WTC11 (cell line): ENCODE data around the gene CLCN4. TPM values are rescaled to one million over a fixed set of nuclear protein-coding genes. Genes with fewer than 3 reads are reported as not detected.

Experiments
- ATAC-seq: fragments of 200-7000 bp; cut with Tn5 transposase; 2 replicates; pipeline ENCODE4 v1.10.0; 2021; ENCODE audit warnings: mild to moderate bottlenecking, moderate library complexity
- CTCF ChIA-PET: fragments of 300-600 bp; sonication (Branson Sonifier 250); formaldehyde crosslinking; loops from one replicate; lab custom pipeline; 2021; ENCODE audit warnings: antibody characterized with exemption; lab: Charles Lee
- POLR2A ChIA-PET: fragments of 350-600 bp; sonication (Branson Sonifier 250); formaldehyde crosslinking; loops from one replicate; lab custom pipeline; 2021; ENCODE audit warnings: antibody characterized with exemption; lab: Charles Lee
- DNase-seq: peaks from one replicate; pipeline ENCODE4 v3.0.0; 2021; ENCODE audit warnings: low spot score
- H3K27ac Mint-ChIP-seq: 2 replicates; pipeline ENCODE4 v1.8.0; 2021; ENCODE audit warnings: mixed read lengths
- H3K27me3 Mint-ChIP-seq: 2 replicates; pipeline ENCODE4 v1.8.0; 2021; ENCODE audit warnings: low read depth, mild to moderate bottlenecking, moderate library complexity, mixed read lengths
- H3K36me3 Mint-ChIP-seq: 2 replicates; pipeline ENCODE4 v1.8.0; 2021; ENCODE audit warnings: mixed read lengths
- H3K4me1 Mint-ChIP-seq: 2 replicates; pipeline ENCODE4 v1.8.0; 2022; ENCODE audit warnings: mixed read lengths
- H3K4me3 Mint-ChIP-seq: 2 replicates; pipeline ENCODE4 v1.8.0; 2021; ENCODE audit warnings: mild to moderate bottlenecking, moderate library complexity, mixed read lengths
- H3K9me3 Mint-ChIP-seq: 2 replicates; pipeline ENCODE4 v1.8.0; 2021; ENCODE audit warnings: mixed read lengths
- CREB1 ChIP-seq: sonication (generic); formaldehyde crosslinking; IDR thresholded peaks from 2 replicates; pipeline ENCODE4 v1.8.0; 2023; ENCODE audit warnings: mild to moderate bottlenecking, missing genetic modification reagents
- CREM ChIP-seq: sonication (generic); formaldehyde crosslinking; IDR thresholded peaks from 2 replicates; pipeline ENCODE4 v1.8.1; 2022; ENCODE audit warnings: mild to moderate bottlenecking, missing genetic modification reagents, moderate library complexity
- E2F5 ChIP-seq: sonication (generic); formaldehyde crosslinking; IDR thresholded peaks from 2 replicates; pipeline ENCODE4 v1.8.1; 2022; ENCODE audit warnings: mild to moderate bottlenecking, moderate library complexity, missing genetic modification reagents
- GABPB1 ChIP-seq: sonication (generic); formaldehyde crosslinking; IDR thresholded peaks from 2 replicates; pipeline ENCODE4 v1.8.1; 2023; ENCODE audit warnings: mild to moderate bottlenecking, missing genetic modification reagents
- JUN ChIP-seq: sonication (generic); formaldehyde crosslinking; IDR thresholded peaks from 2 replicates; pipeline ENCODE4 v1.8.0; 2023; ENCODE audit warnings: mild to moderate bottlenecking, missing genetic modification reagents
- MXD4 ChIP-seq: fragments of 250-450 bp; sonication (Bioruptor Pico); IDR thresholded peaks from 2 replicates; pipeline ENCODE4 v1.8.0; 2021; ENCODE audit warnings: mild to moderate bottlenecking, moderate library complexity, borderline replicate concordance
- MYBL2 ChIP-seq: sonication (generic); formaldehyde crosslinking; IDR thresholded peaks from 2 replicates; pipeline ENCODE4 v1.8.1; 2023; ENCODE audit warnings: mild to moderate bottlenecking, moderate library complexity, missing genetic modification reagents
- NFATC4 ChIP-seq: fragments of 250-450 bp; sonication (Bioruptor Pico); IDR thresholded peaks from 2 replicates; pipeline ENCODE4 v1.9.0; 2021; ENCODE audit warnings: mild to moderate bottlenecking
- NFYB ChIP-seq: sonication (generic); formaldehyde crosslinking; conservative IDR thresholded peaks from 2 replicates; pipeline ENCODE4 v1.8.0; 2022; ENCODE audit warnings: low read depth, missing genetic modification reagents
- OVOL2 ChIP-seq: fragments of 250-450 bp; sonication (Bioruptor Pico); IDR thresholded peaks from 2 replicates; pipeline ENCODE4 v1.9.0; 2021; ENCODE audit warnings: mild to moderate bottlenecking, borderline replicate concordance
- PRDM15 ChIP-seq: sonication (generic); formaldehyde crosslinking; IDR thresholded peaks from 2 replicates; pipeline ENCODE4 v1.8.0; 2022; ENCODE audit warnings: missing genetic modification reagents
- PRRX2 ChIP-seq: fragments of 250-450 bp; sonication (Bioruptor Pico); IDR thresholded peaks from 2 replicates; pipeline ENCODE4 v1.8.0; 2021; ENCODE audit warnings: mild to moderate bottlenecking
- SMAD3 ChIP-seq: sonication (generic); formaldehyde crosslinking; IDR thresholded peaks from 2 replicates; pipeline ENCODE4 v1.8.0; 2022; ENCODE audit warnings: missing genetic modification reagents, mild to moderate bottlenecking, borderline replicate concordance
- SMAD4 ChIP-seq: sonication (generic); formaldehyde crosslinking; IDR thresholded peaks from 2 replicates; pipeline ENCODE4 v1.8.0; 2022; ENCODE audit warnings: mild to moderate bottlenecking, missing genetic modification reagents
- SOX15 ChIP-seq: fragments of 250-450 bp; sonication (Bioruptor Pico); IDR thresholded peaks from 2 replicates; pipeline ENCODE4 v1.9.0; 2021; ENCODE audit warnings: mild to moderate bottlenecking
- SP1 ChIP-seq: sonication (generic); formaldehyde crosslinking; conservative IDR thresholded peaks from 2 replicates; pipeline ENCODE4 v1.8.1; 2022; ENCODE audit warnings: missing genetic modification reagents
- TEAD4 ChIP-seq: sonication (generic); formaldehyde crosslinking; IDR thresholded peaks from 2 replicates; pipeline ENCODE4 v1.8.0; 2022; ENCODE audit warnings: mild to moderate bottlenecking, missing genetic modification reagents
- TP53 ChIP-seq: sonication (generic); formaldehyde crosslinking; IDR thresholded peaks from 2 replicates; pipeline ENCODE4 v1.8.1; 2023; ENCODE audit warnings: mild to moderate bottlenecking, missing genetic modification reagents
- ZNF423 ChIP-seq: fragments of 250-450 bp; sonication (Bioruptor Pico); IDR thresholded peaks from 2 replicates; pipeline ENCODE4 v2.1.2; 2022; ENCODE audit warnings: mild to moderate bottlenecking, moderate library complexity
- ZNF671 ChIP-seq: fragments of 250-450 bp; sonication (Bioruptor Pico); IDR thresholded peaks from 2 replicates; pipeline ENCODE4 v1.8.0; 2021; ENCODE audit warnings: mild to moderate bottlenecking
- ZSCAN18 ChIP-seq: fragments of 250-450 bp; sonication (Bioruptor Pico); IDR thresholded peaks from 2 replicates; pipeline ENCODE4 v2.1.2; 2022; ENCODE audit warnings: mild to moderate bottlenecking, moderate library complexity
- total RNA-seq: library from RNA; stranded (reverse); gene quantifications from 3 replicates; pipeline ENCODE4 v1.2.3, GENCODE V29; 2021
- TF ChIP-seq, protein P1 (sequence below): sonication (generic); formaldehyde crosslinking; IDR thresholded peaks from 2 replicates; pipeline ENCODE4 v1.8.1; 2023; ENCODE audit warnings: mild to moderate bottlenecking, missing genetic modification reagents
- TF ChIP-seq, protein P2 (sequence below): sonication (generic); formaldehyde crosslinking; IDR thresholded peaks from 2 replicates; pipeline ENCODE4 v1.8.1; 2023; ENCODE audit warnings: mild to moderate bottlenecking, missing genetic modification reagents, moderate library complexity

Gene CLCN4
- total RNA-seq, 1 experiment from 2014 or later, result 8.9 TPM

GRCh38 chrX:10129229-10129628, 27.5 kb upstream of the CLCN4 start:
- no peak for TF ChIP-seq SP1 (CRISPR knock-in tag)
- no peak for TF ChIP-seq SOX15
- TF ChIP-seq ZSCAN18 (CRISPR knock-in tag), result no peak
- no peak for TF ChIP-seq OVOL2 (CRISPR knock-in tag)
- no peak for TF ChIP-seq CREB1 (CRISPR knock-in tag)
- TF ChIP-seq PRDM15 (CRISPR knock-in tag), result no peak
- TF ChIP-seq ZNF671 (CRISPR knock-in tag), result no peak
- no peak for TF ChIP-seq TEAD4
- ChIA-PET CTCF (no interaction called here), POLR2A (no interaction called here)
- Mint-ChIP-seq H3K36me3 (peaks cover 56% of the 10 kb centered on the region), H3K27me3 (no peaks in the 10 kb centered on the region), H3K4me3 (no peak overlapping the region), H3K9me3 (no peaks in the 10 kb centered on the region), H3K27ac (no peak overlapping the region), H3K4me1 (peaks cover 21% of the 10 kb centered on the region)
- ATAC-seq (no peak), DNase-seq (no peak)

DNA sequence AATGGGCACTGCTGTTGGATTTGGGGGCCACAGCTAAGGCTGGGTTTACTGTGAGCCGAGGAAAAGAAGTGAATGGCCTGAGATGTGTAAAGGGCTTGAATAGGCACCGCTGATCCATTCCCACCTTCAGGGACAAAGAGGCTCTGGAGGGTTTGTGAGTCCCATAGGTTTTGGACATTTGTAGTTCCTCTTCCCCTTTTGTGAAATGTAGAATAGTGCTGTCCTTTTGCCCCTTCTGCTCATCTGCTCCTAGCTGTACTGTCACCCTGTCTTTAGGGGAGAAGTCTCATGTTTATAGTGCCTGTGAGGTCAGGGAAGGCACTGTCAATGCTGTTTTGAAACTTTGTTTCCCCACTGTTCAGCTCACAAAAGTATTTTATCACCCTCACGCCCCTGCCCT, 26.4 kb upstream of the CLCN4 start:
- ChIA-PET CTCF (interaction anchor here (1.1 kb wide), 1 partner anchor 11 kb away, joined by 3 read pairs; no protein-coding TSS in a partner anchor), POLR2A (no interaction called here)
- H3K9me3 Mint-ChIP-seq, result no peaks in the 10 kb centered on the region

More for the DNA sequence above, 26.4 kb upstream of the CLCN4 start:
- DNase-seq, result no peak
- ATAC-seq, result no peak
- H3K36me3 Mint-ChIP-seq, result peaks cover 60% of the 10 kb centered on the region
- peaks cover 21% of the 10 kb centered on the region for H3K4me1 Mint-ChIP-seq
- H3K27ac Mint-ChIP-seq, result no peak overlapping the region
- H3K27me3 Mint-ChIP-seq, result no peaks in the 10 kb centered on the region
- TF ChIP-seq PRRX2 (CRISPR knock-in tag) (no peak), E2F5 (CRISPR knock-in tag) (no peak), TEAD4 (no peak), CREM (CRISPR knock-in tag) (no peak), SMAD3 (no peak), JUN (CRISPR knock-in tag) (no peak), MYBL2 (CRISPR knock-in tag) (no peak), NFATC4 (CRISPR knock-in tag) (no peak), TP53 (no peak), ZNF423 (CRISPR knock-in tag) (no peak), MXD4 (CRISPR knock-in tag) (no peak), NFYB (no peak), GABPB1 (CRISPR knock-in tag) (no peak), SMAD4 (CRISPR knock-in tag) (no peak)
- TF ChIP-seq, protein P1, sequence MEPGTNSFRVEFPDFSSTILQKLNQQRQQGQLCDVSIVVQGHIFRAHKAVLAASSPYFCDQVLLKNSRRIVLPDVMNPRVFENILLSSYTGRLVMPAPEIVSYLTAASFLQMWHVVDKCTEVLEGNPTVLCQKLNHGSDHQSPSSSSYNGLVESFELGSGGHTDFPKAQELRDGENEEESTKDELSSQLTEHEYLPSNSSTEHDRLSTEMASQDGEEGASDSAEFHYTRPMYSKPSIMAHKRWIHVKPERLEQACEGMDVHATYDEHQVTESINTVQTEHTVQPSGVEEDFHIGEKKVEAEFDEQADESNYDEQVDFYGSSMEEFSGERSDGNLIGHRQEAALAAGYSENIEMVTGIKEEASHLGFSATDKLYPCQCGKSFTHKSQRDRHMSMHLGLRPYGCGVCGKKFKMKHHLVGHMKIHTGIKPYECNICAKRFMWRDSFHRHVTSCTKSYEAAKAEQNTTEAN (CRISPR knock-in tag), result no peak
- TF ChIP-seq, protein P2, sequence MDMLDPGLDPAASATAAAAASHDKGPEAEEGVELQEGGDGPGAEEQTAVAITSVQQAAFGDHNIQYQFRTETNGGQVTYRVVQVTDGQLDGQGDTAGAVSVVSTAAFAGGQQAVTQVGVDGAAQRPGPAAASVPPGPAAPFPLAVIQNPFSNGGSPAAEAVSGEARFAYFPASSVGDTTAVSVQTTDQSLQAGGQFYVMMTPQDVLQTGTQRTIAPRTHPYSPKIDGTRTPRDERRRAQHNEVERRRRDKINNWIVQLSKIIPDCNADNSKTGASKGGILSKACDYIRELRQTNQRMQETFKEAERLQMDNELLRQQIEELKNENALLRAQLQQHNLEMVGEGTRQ (CRISPR knock-in tag), result no peak
- H3K4me3 Mint-ChIP-seq, result no peak overlapping the region
